ENCODE measurements around the gene CHAC1.

CHAC1 gene

GRCh38 chr15:41001524-41002214, 48.4 kb downstream of the CHAC1 start:
- Histone ChIP-seq H3K4me2 (ENCODE audit: low read depth, low read length, poor library complexity, severe bottlenecking) (no peak overlapping the region), H3K4me3 (ENCODE audit: low read length, poor library complexity, severe bottlenecking) (no peak overlapping the region), H3K36me3 (ENCODE audit: insufficient read depth, low read length) (peaks cover 48% of the 10 kb centered on the region), H3K9me3 (ENCODE audit: insufficient read depth, low read depth, low read length) (no peaks in the 10 kb centered on the region), H3K27me3 (ENCODE audit: insufficient read depth, low read length, poor library complexity, severe bottlenecking) (no peaks in the 10 kb centered on the region), H4K20me1 (ENCODE audit: insufficient read depth, low read length, poor library complexity, severe bottlenecking) (no peaks in the 10 kb centered on the region), H3F3A (ENCODE audit: low read depth) (no peaks in the 10 kb centered on the region), H3K9me2 (replicated peaks; ENCODE audit: low read depth, low read length) (no peaks in the 10 kb centered on the region), H3K79me2 (ENCODE audit: insufficient read depth, low read length) (no peaks in the 10 kb centered on the region), H3K4me1 (ENCODE audit: insufficient read depth, low read length, poor library complexity, severe bottlenecking) (no peaks in the 10 kb centered on the region), H3K9ac (ENCODE audit: low read depth, low read length, poor library complexity, severe bottlenecking) (no peak overlapping the region), H2AFZ (ENCODE audit: low read length) (no peak overlapping the region)
- TF ChIP-seq EZH2phosphoT487 (IDR thresholded peaks at IDR 0.05; ENCODE audit: borderline replicate concordance) (no peak), CTCF (conservative IDR thresholded peaks at IDR 0.05; ENCODE audit: low read length) (no peak)

GRCh38 chr15:41004490-41004889, 51.2 kb downstream of the CHAC1 start:
- no peaks in the 10 kb centered on the region for H3K9me3 ChIP-seq (ENCODE audit: insufficient read depth, low read depth, low read length)
- H4K20me1 ChIP-seq (ENCODE audit: insufficient read depth, low read length, poor library complexity, severe bottlenecking) = no peaks in the 10 kb centered on the region
- H2AFZ ChIP-seq (ENCODE audit: low read length) = no peak overlapping the region
- no peaks in the 10 kb centered on the region for H3K79me2 ChIP-seq (ENCODE audit: insufficient read depth, low read length)
- no peaks in the 10 kb centered on the region for H3K27me3 ChIP-seq (ENCODE audit: insufficient read depth, low read length, poor library complexity, severe bottlenecking)
- H3K4me2 ChIP-seq (ENCODE audit: low read depth, low read length, poor library complexity, severe bottlenecking) = no peak overlapping the region
- H3F3A ChIP-seq (ENCODE audit: low read depth) = no peaks in the 10 kb centered on the region
- H3K4me3 ChIP-seq (ENCODE audit: low read length, poor library complexity, severe bottlenecking) = no peak overlapping the region
- TF ChIP-seq EZH2phosphoT487 (IDR thresholded peaks at IDR 0.05; ENCODE audit: borderline replicate concordance) = no peak
- no peak for TF ChIP-seq CTCF (conservative IDR thresholded peaks at IDR 0.05; ENCODE audit: low read length)
- H3K9me2 ChIP-seq (replicated peaks; ENCODE audit: low read depth, low read length) = no peaks in the 10 kb centered on the region
- H3K4me1 ChIP-seq (ENCODE audit: insufficient read depth, low read length, poor library complexity, severe bottlenecking) = no peaks in the 10 kb centered on the region
- H3K36me3 ChIP-seq (ENCODE audit: insufficient read depth, low read length) = peaks cover 39% of the 10 kb centered on the region; the same call in 1 of the 2 replicates
- no peak overlapping the region for H3K9ac ChIP-seq (ENCODE audit: low read depth, low read length, poor library complexity, severe bottlenecking)
